DOHH2 (cell line): ENCODE measurements around the gene CIART.
A peak's percentile ranks its signal among the peaks of the same experiment; 100 is the strongest.
"Not testable (repeated sequence)": the region's sequence is repeated elsewhere in the genome, so short reads cannot be mapped to it uniquely, and the experiment has no call there.

Experiments
- H3F3A ChIP-seq: fragments of 200-600 bp; sonication (generic), shearing (Covaris generic); 2 replicates; pipeline ENCODE4 v1.6.0; 2016; ENCODE audit warnings: antibody characterized with exemption, mild to moderate bottlenecking; ENCODE audit not compliant: control insufficient read depth, insufficient read depth
- H3K27ac ChIP-seq: fragments of 200-600 bp; sonication (generic); 2 replicates; pipeline ENCODE4 v1.5.1; 2014; ENCODE audit warnings: low read depth, mild to moderate bottlenecking, low read length, moderate library complexity
- H3K27me3 ChIP-seq: fragments of 200-600 bp; sonication (generic); 2 replicates; pipeline ENCODE4 v1.6.1; 2014; ENCODE audit warnings: mild to moderate bottlenecking, low read length, mixed read lengths; ENCODE audit not compliant: control insufficient read depth
- H3K36me3 ChIP-seq: fragments of 200-600 bp; sonication (generic); 2 replicates; pipeline ENCODE4 v1.6.1; 2014; ENCODE audit warnings: mild to moderate bottlenecking, low read length, moderate library complexity, mixed read lengths; ENCODE audit not compliant: control insufficient read depth
- H3K4me1 ChIP-seq: fragments of 200-600 bp; sonication (generic); 2 replicates; pipeline ENCODE4 v1.6.1; 2014; ENCODE audit warnings: mild to moderate bottlenecking, low read length, mixed read lengths; ENCODE audit not compliant: control insufficient read depth
- H3K4me2 ChIP-seq: fragments of 200-600 bp; sonication (generic); 2 replicates; pipeline ENCODE4 v1.6.0; 2014; ENCODE audit warnings: mild to moderate bottlenecking, low read length, moderate library complexity
- H3K4me3 ChIP-seq: fragments of 200-600 bp; sonication (generic); 2 replicates; pipeline ENCODE4 v1.5.1; 2014; ENCODE audit warnings: mild to moderate bottlenecking, low read length, mixed read lengths
- H3K79me2 ChIP-seq: fragments of 200-600 bp; sonication (generic); 2 replicates; pipeline ENCODE4 v1.6.1; 2014; ENCODE audit warnings: mild to moderate bottlenecking, low read length, mixed read lengths; ENCODE audit not compliant: control insufficient read depth
- H3K9me2 ChIP-seq: fragments of 200-600 bp; sonication (generic); replicated peaks from 2 replicates; pipeline ENCODE4 v1.6.1; 2014; ENCODE audit warnings: mild to moderate bottlenecking, low read length, mixed read lengths; ENCODE audit not compliant: control insufficient read depth
- H3K9me3 ChIP-seq: fragments of 200-600 bp; sonication (generic); 2 replicates; pipeline ENCODE4 v1.6.1; 2014; ENCODE audit warnings: antibody characterized with exemption, low read length, mixed read lengths; ENCODE audit not compliant: control insufficient read depth, insufficient read depth
- H4K20me1 ChIP-seq: fragments of 200-600 bp; sonication (generic); 2 replicates; pipeline ENCODE4 v1.6.0; 2014; ENCODE audit warnings: low read depth, mild to moderate bottlenecking, antibody characterized with exemption, low read length, moderate library complexity; ENCODE audit not compliant: control insufficient read depth, insufficient read depth
- EZH2phosphoT487 ChIP-seq: fragments of 200-600 bp; sonication (generic); IDR thresholded peaks from 2 replicates; pipeline ENCODE4 v1.6.1; 2017; ENCODE audit warnings: borderline replicate concordance, mild to moderate bottlenecking, antibody characterized with exemption, low read length, moderate library complexity, mixed read lengths
- TF ChIP-seq, protein P1 (sequence below): fragments of 200-600 bp; sonication (generic); IDR thresholded peaks from one replicate; pipeline ENCODE4 v1.5.1; 2014; ENCODE audit warnings: antibody characterized with exemption, mild to moderate bottlenecking, low read depth, low read length; ENCODE audit not compliant: poor library complexity, severe bottlenecking

CIART gene

DNA sequence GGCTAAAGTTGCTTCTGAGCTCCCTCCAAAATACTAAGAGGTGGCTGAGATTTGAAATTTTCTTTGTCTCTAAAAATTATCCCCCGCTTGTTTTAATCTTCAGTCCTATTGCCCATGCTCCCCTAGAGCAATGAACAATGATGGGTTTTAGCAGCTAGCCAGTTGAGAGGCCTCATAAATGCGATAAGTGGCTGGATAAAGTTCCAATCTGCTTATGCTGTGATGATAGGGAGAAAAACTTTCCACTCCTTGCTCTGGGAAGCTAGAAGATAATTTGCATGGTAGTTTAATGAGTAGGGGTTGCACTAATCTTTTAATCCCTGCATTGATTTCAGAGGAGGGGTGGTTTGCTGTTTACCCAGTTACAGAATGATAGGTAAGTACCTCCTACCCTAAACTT lies 29.4 kb downstream of the CIART start:
- H3K4me1 ChIP-seq: peaks cover 20% of the 10 kb centered on the region
- peaks cover 21% of the 10 kb centered on the region for H3F3A ChIP-seq
- TF ChIP-seq, protein P1, sequence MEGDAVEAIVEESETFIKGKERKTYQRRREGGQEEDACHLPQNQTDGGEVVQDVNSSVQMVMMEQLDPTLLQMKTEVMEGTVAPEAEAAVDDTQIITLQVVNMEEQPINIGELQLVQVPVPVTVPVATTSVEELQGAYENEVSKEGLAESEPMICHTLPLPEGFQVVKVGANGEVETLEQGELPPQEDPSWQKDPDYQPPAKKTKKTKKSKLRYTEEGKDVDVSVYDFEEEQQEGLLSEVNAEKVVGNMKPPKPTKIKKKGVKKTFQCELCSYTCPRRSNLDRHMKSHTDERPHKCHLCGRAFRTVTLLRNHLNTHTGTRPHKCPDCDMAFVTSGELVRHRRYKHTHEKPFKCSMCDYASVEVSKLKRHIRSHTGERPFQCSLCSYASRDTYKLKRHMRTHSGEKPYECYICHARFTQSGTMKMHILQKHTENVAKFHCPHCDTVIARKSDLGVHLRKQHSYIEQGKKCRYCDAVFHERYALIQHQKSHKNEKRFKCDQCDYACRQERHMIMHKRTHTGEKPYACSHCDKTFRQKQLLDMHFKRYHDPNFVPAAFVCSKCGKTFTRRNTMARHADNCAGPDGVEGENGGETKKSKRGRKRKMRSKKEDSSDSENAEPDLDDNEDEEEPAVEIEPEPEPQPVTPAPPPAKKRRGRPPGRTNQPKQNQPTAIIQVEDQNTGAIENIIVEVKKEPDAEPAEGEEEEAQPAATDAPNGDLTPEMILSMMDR: no peak
- TF ChIP-seq EZH2phosphoT487: no peak
- H3K4me2 ChIP-seq: peak overlapping the region; percentile 16; the same call in 1 of the 2 replicates
- no peak overlapping the region for H3K4me3 ChIP-seq
- no peaks in the 10 kb centered on the region for H3K79me2 ChIP-seq
- H3K27me3 ChIP-seq: no peaks in the 10 kb centered on the region
- H3K36me3 ChIP-seq: peaks cover 17% of the 10 kb centered on the region
- no peaks in the 10 kb centered on the region for H3K9me3 ChIP-seq
- no peaks in the 10 kb centered on the region for H3K9me2 ChIP-seq
- no peak overlapping the region for H3K27ac ChIP-seq
- H4K20me1 ChIP-seq: no peaks in the 10 kb centered on the region

DNA sequence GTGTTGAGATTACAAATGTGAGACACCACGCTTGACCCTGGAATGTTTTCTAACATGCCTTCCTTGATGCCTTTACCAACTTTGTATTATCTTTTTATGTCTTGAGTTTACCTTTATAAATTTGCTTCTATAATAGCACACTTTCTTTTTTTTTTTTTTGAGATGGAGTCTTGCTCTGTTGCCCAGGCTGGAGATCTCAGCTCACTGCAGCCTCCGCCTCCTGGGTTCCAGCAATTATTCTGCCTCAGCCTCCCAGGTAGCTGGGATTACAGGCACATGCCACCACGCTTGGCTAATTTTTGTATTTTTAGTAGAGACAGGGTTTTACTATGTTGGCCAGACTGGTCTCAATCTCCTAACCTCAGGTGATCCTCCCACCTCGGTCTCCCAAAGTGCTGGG lies 32.3 kb downstream of the CIART start:
- H3K4me3 ChIP-seq, H3K27ac ChIP-seq, H3K79me2 ChIP-seq: not testable (repeated sequence)

DNA sequence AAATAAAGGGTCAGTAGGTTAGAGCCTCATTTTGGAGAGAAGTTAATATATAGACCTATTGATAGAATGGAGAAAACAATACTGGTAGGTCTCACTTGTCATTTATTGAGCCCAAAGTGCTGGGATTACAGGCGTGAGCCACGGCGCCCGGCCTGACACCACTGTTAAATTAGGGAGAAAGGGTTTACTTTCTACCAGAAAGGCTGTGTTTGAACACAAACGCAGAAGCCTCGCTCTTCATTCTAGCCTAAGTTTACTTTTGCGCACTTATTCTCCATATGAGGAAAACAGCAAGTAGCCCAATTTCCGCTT lies 38.3 kb downstream of the CIART start:
- Histone ChIP-seq H3K4me2 (peak overlapping the region; percentile 69), H3K4me1 (peaks cover 14% of the 10 kb centered on the region), H3K27me3 (no peaks in the 10 kb centered on the region), H3K4me3 (peak overlapping the region; percentile 99), H3K27ac (peak overlapping the region; percentile 71), H4K20me1 (0 out of 2 replicates have a peak, but pooled peaks cover 4% of the 10 kb centered on the region), H3F3A (no peaks in the 10 kb centered on the region), H3K36me3 (peaks cover 35% of the 10 kb centered on the region), H3K79me2 (peaks cover 43% of the 10 kb centered on the region), H3K9me2 (no peaks in the 10 kb centered on the region), H3K9me3 (no peaks in the 10 kb centered on the region)
- no peak for TF ChIP-seq EZH2phosphoT487
- TF ChIP-seq, protein P1: no peak

More for the DNA sequence above, 32.3 kb downstream of the CIART start:
- Histone ChIP-seq H3K4me1 (peaks cover 20% of the 10 kb centered on the region), H3F3A (peaks cover 12% of the 10 kb centered on the region)
- not testable (repeated sequence) for H3K36me3 ChIP-seq, H4K20me1 ChIP-seq, H3K4me2 ChIP-seq, H3K9me3 ChIP-seq, H3K27me3 ChIP-seq, H3K9me2 ChIP-seq

DNA sequence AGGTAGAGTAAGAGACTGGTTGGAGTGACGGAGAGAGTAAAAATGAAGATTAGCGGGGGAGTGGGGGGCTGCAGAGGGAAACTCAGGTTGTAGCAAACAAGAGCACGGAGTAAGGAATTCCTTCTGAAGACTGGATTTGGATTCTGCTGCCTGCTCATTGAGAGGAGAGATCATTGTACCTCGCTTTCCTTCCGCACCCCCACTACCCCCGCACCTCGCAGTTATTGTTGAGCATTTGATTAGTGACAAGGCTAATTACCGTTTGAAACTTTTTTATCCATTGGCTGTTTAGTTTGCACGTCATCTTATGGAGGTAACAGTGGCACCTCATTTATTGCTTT lies 39.4 kb downstream of the CIART start:
- Histone ChIP-seq H3K79me2 (peaks cover 50% of the 10 kb centered on the region), H3K9me2 (no peaks in the 10 kb centered on the region), H3K27me3 (no peaks in the 10 kb centered on the region), H3K9me3 (no peaks in the 10 kb centered on the region), H3K27ac (peak overlapping the region; percentile 71), H4K20me1 (0 out of 2 replicates have a peak, but pooled peaks cover 4% of the 10 kb centered on the region), H3K4me2 (peak overlapping the region; percentile 69), H3K4me1 (peaks cover 12% of the 10 kb centered on the region), H3K36me3 (peaks cover 47% of the 10 kb centered on the region), H3K4me3 (peak overlapping the region; percentile 99), H3F3A (no peaks in the 10 kb centered on the region)
- TF ChIP-seq, protein P1: no peak
- TF ChIP-seq EZH2phosphoT487: no peak
